LNCaP clone FGC (cell line): Measurements from ENCODE around the gene ATAD3A.
"Not testable (repeated sequence)": the region's sequence is repeated elsewhere in the genome, so short reads cannot be mapped to it uniquely, and the experiment has no call there.

Experiments used
- DNase-seq: peaks from one replicate; pipeline ENCODE4 v3.0.0-alpha.2; 2011; ENCODE audit warnings: low read depth
- H3K4me3 ChIP-seq: 2 replicates; pipeline ENCODE4 v1.5.1; 2011; ENCODE audit warnings: mild to moderate bottlenecking, low read depth, low read length, control low read depth
- CTCF ChIP-seq: IDR thresholded peaks from 2 replicates; pipeline ENCODE4 v1.5.1; 2012; ENCODE audit warnings: mild to moderate bottlenecking; ENCODE audit not compliant: control insufficient read depth, insufficient read depth; ENCODE audit errors: extremely low read depth

The ATAD3A gene

GRCh38 chr1:1511533-1512285 lies at the start of gene ATAD3A:
TSS of gene ATAD3A (plus strand) at chr1:1512162. CDS start at chr1:1512269, 107 bp downstream.
- H3K4me3 ChIP-seq: peak within 1 kb of the TSS; percentile 89
- peak; percentile 92 for DNase-seq
- TF ChIP-seq CTCF: no peak

GRCh38 chr1:1462318-1462966 lies 49.5 kb upstream of the ATAD3A start:
- DNase-seq: no peak
- TF ChIP-seq CTCF: no peak
- no peak overlapping the region for H3K4me3 ChIP-seq

GRCh38 chr1:1463312-1463711 lies 48.6 kb upstream of the ATAD3A start:
- no peak overlapping the region for H3K4me3 ChIP-seq
- no peak for TF ChIP-seq CTCF
- DNase-seq: no peak

- not testable (repeated sequence) for DNase-seq, H3K4me3 ChIP-seq
Measured at GRCh38 chr1:1468196-1468985, 43.6 kb upstream of the ATAD3A start.

- peak; percentile 23 for DNase-seq
- TF ChIP-seq CTCF: no peak
- H3K4me3 ChIP-seq: peak overlapping the region; percentile 61
Measured at GRCh38 chr1:1470626-1471388, 41.2 kb upstream of the ATAD3A start.

- peak; percentile 64 for DNase-seq
- TF ChIP-seq CTCF: no peak
- H3K4me3 ChIP-seq: peak within 1 kb of the TSS; percentile 61
Measured at GRCh38 chr1:1471389-1472052, 40.4 kb upstream of the ATAD3A start, which contains the start of gene ATAD3B. TSS of gene ATAD3B (plus strand) at chr1:1471765. CDS start at chr1:1471885, 120 bp downstream.

GRCh38 chr1:1472053-1472876 lies 39.7 kb upstream of the ATAD3A start:
- DNase-seq: not testable (repeated sequence)
- H3K4me3 ChIP-seq: peak overlapping the region; percentile 61

- not testable (repeated sequence) for H3K4me3 ChIP-seq, DNase-seq
Measured at GRCh38 chr1:1476011-1476410, 36.0 kb upstream of the ATAD3A start.
